CD4-positive, alpha-beta T cell (primary cell): ENCODE data around the gene COX5B. TPM values are rescaled to one million over a fixed set of nuclear protein-coding genes. Genes with fewer than 3 reads are reported as not detected.
A peak's percentile ranks its signal among the peaks of the same experiment; 100 is the strongest.

Source experiments
- ATAC-seq: fragments of 200-7000 bp; cut with Tn5 transposase; one replicate; pipeline ENCODE4 v1.10.0; 2022; ENCODE audit warnings: mild to moderate bottlenecking; ENCODE audit not compliant: poor library complexity
- CTCF ChIA-PET: fragments of 350-600 bp; sonication (Branson Sonifier 250); formaldehyde crosslinking; loops from one replicate; lab custom pipeline; 2021; ENCODE audit warnings: antibody characterized with exemption, inconsistent platforms; lab: Charles Lee
- POLR2A ChIA-PET: fragments of 350-600 bp; sonication (Branson Sonifier 250); formaldehyde crosslinking; loops from one replicate; lab custom pipeline; 2021; ENCODE audit warnings: antibody characterized with exemption, inconsistent platforms; lab: Charles Lee
- DNase-seq, 14 experiments: peaks; one replicate each; pipeline ENCODE4 v3.0.0-alpha.2; 2013 to 2020; ENCODE audit warnings: mixed read lengths in 2 of 14
- H3K27ac ChIP-seq, 2 donors: one replicate each; pipeline versions ENCODE4 v1.5.1 to v1.7.0; 2013; ENCODE audit warnings: low read length in 2 of 2, low read depth in 1 of 2, mild to moderate bottlenecking in 1 of 2
- H3K27me3 ChIP-seq, 2 experiments: 1 replicate in 1 of 2; 2 replicates in 1 of 2; pipeline versions ENCODE4 v1.6.1 to v1.7.0; 2013; ENCODE audit warnings: low read length in 2 of 2, control low read depth in 1 of 2, mild to moderate bottlenecking in 1 of 2, moderate library complexity in 1 of 2; ENCODE audit not compliant: insufficient read depth in 2 of 2, control insufficient read depth in 1 of 2
- H3K36me3 ChIP-seq: one replicate; pipeline ENCODE4 v1.6.1; 2013; ENCODE audit warnings: low read length, control low read depth; ENCODE audit not compliant: insufficient read depth
- H3K4me1 ChIP-seq: one replicate; pipeline ENCODE4 v1.6.1; 2013; ENCODE audit warnings: low read length, control low read depth; ENCODE audit not compliant: insufficient read depth
- H3K4me3 ChIP-seq: one replicate; pipeline ENCODE4 v1.5.1; 2013; ENCODE audit warnings: mild to moderate bottlenecking, low read length, moderate library complexity
- H3K9me3 ChIP-seq, 2 experiments: 1 replicate in 1 of 2; 2 replicates in 1 of 2; pipeline versions ENCODE4 v1.6.1 to v1.7.0; 2013; ENCODE audit warnings: low read length in 2 of 2, mild to moderate bottlenecking in 2 of 2, control low read depth in 1 of 2, moderate library complexity in 1 of 2; ENCODE audit not compliant: control insufficient read depth in 1 of 2, insufficient read depth in 1 of 2
- H3K27ac Mint-ChIP-seq: one replicate; pipeline ENCODE4 v1.8.0; 2020; ENCODE audit warnings: mixed read lengths
- H3K27me3 Mint-ChIP-seq: one replicate; pipeline ENCODE4 v1.8.0; 2021; ENCODE audit warnings: mixed read lengths
- H3K36me3 Mint-ChIP-seq: one replicate; pipeline ENCODE4 v1.8.0; 2021; ENCODE audit warnings: low read depth, mixed read lengths
- H3K4me1 Mint-ChIP-seq: one replicate; pipeline ENCODE4 v1.8.0; 2021; ENCODE audit warnings: low read depth, mixed read lengths
- H3K4me3 Mint-ChIP-seq: one replicate; pipeline ENCODE4 v1.8.0; 2020; ENCODE audit warnings: mild to moderate bottlenecking, mixed read lengths
- H3K9me3 Mint-ChIP-seq: one replicate; pipeline ENCODE4 v1.8.0; 2020; ENCODE audit warnings: mixed read lengths
- CTCF ChIP-seq: fragments of 200-600 bp; IDR thresholded peaks from one replicate; pipeline ENCODE4 v1.8.0; 2022; ENCODE audit warnings: antibody characterized with exemption, mild to moderate bottlenecking
- intact Hi-C, 2 experiments: fragments of 100-400 bp; cut with DNase I in 1 of 2; cut with micrococcal nuclease in 1 of 2; formaldehyde crosslinking; loops; one replicate each; pipeline versions ENCODE4 v1.15.1 to v1.9.0; 2023 to 2025; cut with DNase I, micrococcal nuclease
- total RNA-seq, 174 experiments: library from RNA in 2 of 174; stranded (reverse) in 2 of 174; gene quantifications; one replicate each; pipeline ENCODE4 v1.2.3 and lab custom pipeline; 2021 to 2026

The COX5B gene
- total RNA-seq, 2 experiments from 2014 or later, result 112 to 121 TPM

GRCh38 chr2:97653473-97653872 is 7.6 kb downstream of the COX5B start:
- Mint-ChIP-seq H3K36me3 (peaks cover 60% of the 10 kb centered on the region), H3K4me1 (peaks cover under 1% of the 10 kb centered on the region), H3K27ac (peak overlapping the region; percentile 47), H3K27me3 (no peaks in the 10 kb centered on the region), H3K4me3 (no peak overlapping the region), H3K9me3 (no peaks in the 10 kb centered on the region)
- no peak overlapping the region for H3K4me3 ChIP-seq
- no peak overlapping the region for H3K27ac ChIP-seq
- CTCF ChIA-PET, result interaction anchor here (1.3 kb wide), 1 partner anchor 10 kb away, joined by 3 read pairs; no protein-coding TSS in a partner anchor
- POLR2A ChIA-PET, result interaction anchor here (1.6 to 4.3 kb wide), 2 partner anchors 8 to 10 kb away, joined by 12 to 31 read pairs; partner anchors contain the start of genes ACTR1B and COX5B
- H3K27me3 ChIP-seq, result no peaks in the 10 kb centered on the region
- H3K36me3 ChIP-seq, result peaks cover 38% of the 10 kb centered on the region
- DNase-seq (no peak), ATAC-seq (no peak)
- H3K9me3 ChIP-seq, result no peaks in the 10 kb centered on the region
- H3K4me1 ChIP-seq, result no peaks in the 10 kb centered on the region
- intact Hi-C loops, result no loop called here
- TF ChIP-seq CTCF, result no peak

- Histone ChIP-seq H3K4me1 (no peaks in the 10 kb centered on the region), H3K4me3 (no peak overlapping the region), H3K36me3 (peaks cover 38% of the 10 kb centered on the region), H3K27me3 (no peaks in the 10 kb centered on the region), H3K9me3 (no peaks in the 10 kb centered on the region), H3K27ac (no peak overlapping the region)
- Mint-ChIP-seq H3K4me1 (no peaks in the 10 kb centered on the region), H3K4me3 (no peak overlapping the region), H3K27me3 (no peaks in the 10 kb centered on the region), H3K27ac (peak overlapping the region; percentile 47), H3K9me3 (no peaks in the 10 kb centered on the region), H3K36me3 (peaks cover 60% of the 10 kb centered on the region)
- intact Hi-C loops, result no loop called here
- CTCF ChIA-PET, result interaction anchor here (1.3 kb wide), 1 partner anchor 10 kb away, joined by 3 read pairs; no protein-coding TSS in a partner anchor
- DNase-seq (no peak), ATAC-seq (no peak)
- POLR2A ChIA-PET, result interaction anchor here (1.6 to 4.3 kb wide), 2 partner anchors 8 to 9 kb away, joined by 12 to 31 read pairs; partner anchors contain the start of genes ACTR1B and COX5B
- no peak for TF ChIP-seq CTCF
These were observed 8.0 kb downstream of the COX5B start for GRCh38 chr2:97653874-97654273.

GRCh38 chr2:97654309-97654708 is 8.4 kb downstream of the COX5B start:
- peaks cover 60% of the 10 kb centered on the region for H3K36me3 Mint-ChIP-seq
- no peak for ATAC-seq

More at GRCh38 chr2:97654309-97654708, 8.4 kb downstream of the COX5B start:
- Histone ChIP-seq H3K27ac (no peak overlapping the region), H3K4me3 (no peak overlapping the region), H3K9me3 (no peaks in the 10 kb centered on the region), H3K4me1 (no peaks in the 10 kb centered on the region), H3K27me3 (no peaks in the 10 kb centered on the region), H3K36me3 (peaks cover 37% of the 10 kb centered on the region)
- no peaks in the 10 kb centered on the region for H3K9me3 Mint-ChIP-seq
- H3K4me1 Mint-ChIP-seq, result no peaks in the 10 kb centered on the region
- H3K27me3 Mint-ChIP-seq, result no peaks in the 10 kb centered on the region
- no peak overlapping the region for H3K4me3 Mint-ChIP-seq
- TF ChIP-seq CTCF, result no peak
- CTCF ChIA-PET, result interaction anchor here (1.3 kb wide), 1 partner anchor 11 kb away, joined by 3 read pairs; no protein-coding TSS in a partner anchor
- DNase-seq, result no peak
- POLR2A ChIA-PET, result interaction anchor here (1.6 to 4.3 kb wide), 2 partner anchors 9 kb away, joined by 12 to 31 read pairs; partner anchors contain the start of genes ACTR1B and COX5B
- H3K27ac Mint-ChIP-seq, result peak overlapping the region; percentile 47
- intact Hi-C loops, result no loop called here
